ENCODE results near the gene CCNJL.

Gene CCNJL

DNA sequence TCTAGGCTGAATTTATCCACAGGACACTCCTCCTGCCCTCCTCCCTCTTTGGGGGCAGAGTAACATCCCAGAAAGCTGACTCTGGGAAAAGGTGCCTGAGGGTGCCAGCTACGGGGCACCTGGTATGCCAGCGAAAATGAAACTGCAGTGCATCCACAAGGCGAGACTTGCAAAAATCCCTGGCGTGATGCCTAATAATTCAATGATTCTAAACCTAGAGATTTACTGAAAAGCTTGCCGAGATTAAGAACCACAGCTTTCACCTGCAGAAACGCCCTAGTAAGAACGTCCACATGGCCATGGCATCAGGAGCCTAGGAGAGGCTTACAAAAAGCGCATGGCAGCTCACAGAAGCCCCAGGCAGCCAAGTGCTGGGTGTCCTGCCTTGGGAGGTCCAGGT is 20.9 kb downstream of the CCNJL start:
- no peak for DNase-seq (ENCODE audit: low read depth in 1 of 2, low spot score in 1 of 2)

GRCh38 chr5:160290751-160291150 is 21.6 kb downstream of the CCNJL start:
- no peak for DNase-seq (ENCODE audit: low read depth in 1 of 2, low spot score in 1 of 2)

- no peak for DNase-seq (ENCODE audit: low read depth in 1 of 2, low spot score in 1 of 2)
These were observed 22.6 kb downstream of the CCNJL start for GRCh38 chr5:160289721-160290120.

DNA sequence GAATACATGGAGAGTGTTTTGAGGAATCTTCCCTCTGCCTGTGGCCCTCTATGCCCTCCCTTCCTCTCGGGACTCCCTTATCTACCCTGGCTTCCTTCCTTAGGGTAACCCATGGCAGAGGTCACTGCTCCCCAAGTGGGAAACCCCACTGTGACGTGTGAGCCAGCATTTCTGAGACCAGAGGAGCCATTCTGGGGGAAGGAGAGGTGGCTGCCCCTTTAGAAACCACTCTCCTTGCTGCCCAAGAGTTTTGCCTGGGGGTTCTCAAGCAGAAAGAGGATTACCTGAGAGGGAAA is 23.1 kb downstream of the CCNJL start:
- DNase-seq (ENCODE audit: low read depth in 1 of 2, low spot score in 1 of 2): no peak

DNA sequence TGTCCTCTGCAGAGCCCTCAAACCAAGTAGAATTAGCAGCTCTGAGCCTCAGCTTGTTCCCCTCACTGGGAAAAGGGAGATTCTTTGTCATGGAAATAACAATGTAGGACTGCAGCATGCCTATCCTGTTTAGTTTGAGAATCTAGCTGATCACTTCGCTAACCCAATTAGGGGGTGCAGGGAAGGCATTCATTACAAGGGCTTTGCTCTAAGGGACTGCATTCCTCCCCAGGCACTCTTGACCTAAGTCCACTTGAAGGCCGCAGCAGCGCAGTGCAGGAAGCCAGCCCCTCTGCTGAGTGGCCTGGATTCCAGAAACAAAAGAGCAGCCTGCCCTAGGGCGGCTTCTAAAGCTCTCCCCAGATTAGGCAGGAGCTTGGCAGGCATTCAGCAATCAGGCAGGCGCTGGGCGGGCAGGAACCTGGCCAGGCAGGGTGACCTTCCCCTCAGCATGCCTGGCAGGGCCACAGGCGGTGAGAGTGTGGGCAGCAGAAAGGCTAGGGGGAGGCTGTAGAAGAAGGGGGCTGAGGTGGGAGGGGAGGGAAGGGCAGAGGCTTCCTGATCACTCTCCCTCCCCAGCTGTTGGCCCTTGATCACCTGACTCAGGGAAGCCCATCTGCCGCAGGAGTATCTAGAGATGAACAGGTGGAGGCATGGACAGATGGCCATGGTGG is 24.8 kb downstream of the CCNJL start:
- DNase-seq (ENCODE audit: low read depth in 1 of 2, low spot score in 1 of 2): no peak

DNA sequence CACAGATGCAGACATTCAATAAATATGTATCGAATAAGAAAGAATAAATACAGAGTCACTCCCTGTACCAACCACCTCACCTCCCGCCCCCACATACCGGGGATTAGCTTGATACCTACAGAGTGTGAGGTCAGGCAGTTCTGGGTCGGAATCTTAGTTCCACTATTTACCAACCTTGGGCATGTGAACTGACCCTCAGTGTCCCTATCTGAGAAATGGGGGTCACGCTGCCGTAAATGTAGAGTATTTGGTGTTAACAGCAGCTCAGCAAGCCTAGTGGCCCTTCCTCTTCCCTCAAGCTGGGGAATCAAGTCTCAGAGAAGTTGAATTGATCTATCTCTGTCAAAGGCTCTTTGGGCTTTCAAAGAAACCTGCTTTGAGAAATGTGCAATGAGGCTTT is 25.4 kb downstream of the CCNJL start:
- DNase-seq (ENCODE audit: low read depth in 1 of 2, low spot score in 1 of 2): no peak

- no peak for DNase-seq (ENCODE audit: low read depth in 1 of 2, low spot score in 1 of 2)
These were observed 27.0 kb downstream of the CCNJL start for GRCh38 chr5:160285316-160285715.

DNA sequence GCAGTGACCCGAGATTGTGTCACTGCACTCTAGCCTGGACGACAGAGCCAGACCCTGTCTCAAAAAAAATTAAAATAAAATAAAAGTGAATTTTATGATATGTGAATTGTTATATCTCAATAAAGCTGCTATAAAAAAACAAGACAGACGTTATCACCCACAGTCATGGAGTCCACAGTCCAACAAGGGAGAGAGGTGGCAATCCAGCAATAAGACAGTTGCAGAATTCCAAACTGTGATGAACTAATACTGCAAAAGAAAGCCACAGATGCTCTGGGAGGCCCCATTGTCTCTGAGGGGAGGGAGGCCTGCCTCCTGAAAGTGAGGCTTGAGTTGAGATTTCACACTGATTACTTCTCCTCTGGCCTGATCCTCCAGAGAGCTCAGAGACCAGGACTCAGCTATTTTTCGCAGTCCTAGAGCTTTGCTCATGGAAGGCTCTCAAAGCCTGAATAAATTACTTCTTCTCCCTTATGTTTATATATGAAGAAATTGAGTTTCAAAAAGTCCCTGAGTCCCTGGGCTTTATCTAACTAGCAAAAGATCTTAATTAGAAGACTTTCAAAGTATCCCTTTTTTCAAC is 28.0 kb downstream of the CCNJL start:
- DNase-seq (ENCODE audit: low read depth in 1 of 2, low spot score in 1 of 2): no peak

DNA sequence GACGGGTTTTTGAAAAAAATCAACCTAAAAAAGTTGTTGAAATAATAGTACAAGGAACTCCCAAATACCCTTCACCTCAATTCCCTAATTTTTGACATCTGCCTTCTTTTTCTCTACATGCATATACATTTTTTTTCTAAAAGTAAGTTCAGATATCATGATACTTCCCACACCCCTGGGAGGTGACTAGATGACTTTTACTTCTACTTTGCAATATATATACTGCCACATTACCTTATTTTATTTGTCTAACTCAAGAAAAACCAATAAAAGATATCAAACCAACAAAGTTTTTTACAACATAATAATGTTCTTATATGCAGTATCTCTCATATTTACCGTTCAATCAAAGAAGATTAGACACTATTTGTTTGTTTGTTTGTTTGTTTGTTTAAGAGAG is 31.1 kb downstream of the CCNJL start:
- no peak for DNase-seq (ENCODE audit: low read depth in 1 of 2, low spot score in 1 of 2)

DNA sequence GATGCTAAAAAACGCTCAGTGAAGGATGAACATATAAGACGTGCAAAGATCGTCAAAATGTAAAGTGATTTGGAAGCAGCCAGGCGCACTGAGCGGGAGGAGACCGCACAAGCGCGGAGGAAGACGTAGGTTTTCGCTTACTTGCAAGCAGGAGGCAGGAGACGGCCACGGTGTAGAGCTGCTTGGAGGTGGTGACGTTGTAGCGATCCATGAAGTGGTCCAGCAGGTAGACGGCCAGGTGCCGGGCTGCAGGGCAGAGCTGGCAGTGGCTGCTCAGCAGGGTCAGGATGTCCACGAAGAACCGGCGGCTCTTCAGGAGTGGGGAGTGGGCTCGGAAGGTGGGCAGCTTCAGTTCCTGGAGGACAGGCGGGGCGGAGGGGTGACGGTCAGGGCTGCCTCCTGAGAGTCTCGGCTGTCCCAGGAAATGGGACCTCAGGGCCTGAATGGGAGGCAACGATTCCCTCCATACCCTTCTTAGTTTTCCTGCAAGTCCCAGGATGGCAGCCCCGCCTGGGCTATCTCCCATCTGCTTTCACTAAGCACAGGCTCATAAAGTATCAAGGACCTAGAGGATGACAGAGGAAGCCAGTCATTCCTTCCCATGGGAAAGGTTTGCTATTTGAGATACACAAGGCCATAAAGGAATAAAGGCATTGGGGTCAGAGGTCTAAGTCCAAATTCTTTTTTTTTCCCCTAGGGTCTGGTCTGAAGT is 31.8 kb downstream of the CCNJL start:
- DNase-seq (ENCODE audit: low read depth in 1 of 2, low spot score in 1 of 2): no peak

GRCh38 chr5:160278343-160278742 is 34.0 kb downstream of the CCNJL start:
- no peak for DNase-seq (ENCODE audit: low read depth in 1 of 2, low spot score in 1 of 2)

DNA sequence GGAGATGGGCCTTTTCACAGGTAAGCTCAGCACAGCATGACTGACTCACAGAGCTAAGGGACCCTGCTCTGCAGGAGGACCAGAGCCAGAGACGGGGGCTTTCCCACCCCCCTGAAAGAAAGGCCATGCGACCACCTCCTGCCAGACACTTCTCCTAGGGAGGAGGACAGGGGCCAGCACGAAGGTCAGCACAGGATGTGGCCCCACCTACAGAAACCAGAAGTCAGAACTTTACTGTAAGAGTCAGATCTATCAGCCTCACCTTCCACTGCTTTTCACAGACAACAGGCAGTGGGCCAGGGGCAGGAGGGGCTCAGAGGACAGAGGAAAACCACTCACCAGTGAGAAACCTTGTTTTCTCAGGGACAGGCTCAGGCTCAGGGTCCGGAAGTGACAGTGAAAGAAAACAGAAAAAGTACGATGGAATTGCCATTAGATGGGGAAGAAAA is 37.9 kb downstream of the CCNJL start:
- DNase-seq (ENCODE audit: low read depth in 1 of 2, low spot score in 1 of 2): no peak

- DNase-seq (ENCODE audit: low read depth in 1 of 2, low spot score in 1 of 2): no peak
These were observed 39.5 kb downstream of the CCNJL start for GRCh38 chr5:160272889-160273288.

- DNase-seq (ENCODE audit: low read depth in 1 of 2, low spot score in 1 of 2): no peak
These were observed 40.1 kb downstream of the CCNJL start for GRCh38 chr5:160272264-160272663.

DNA sequence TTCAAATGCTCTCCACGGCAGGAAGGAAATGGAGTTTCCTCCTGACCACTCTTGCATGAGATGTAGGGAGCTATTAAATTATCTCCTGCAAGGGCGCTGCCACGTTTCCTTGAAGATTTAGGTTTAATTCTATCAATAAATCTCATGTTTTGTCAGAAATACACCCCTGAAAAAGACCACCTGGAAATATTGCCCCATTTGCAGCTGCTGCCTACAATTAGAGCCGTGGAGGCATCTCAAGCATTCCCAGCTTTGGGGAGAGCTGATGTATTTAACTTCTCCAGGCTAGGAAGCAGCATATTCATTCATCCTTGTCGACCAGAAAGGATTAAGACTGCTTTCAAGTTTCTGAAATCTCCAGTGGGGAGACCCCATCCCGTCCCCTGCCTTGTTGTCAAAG is 40.5 kb downstream of the CCNJL start:
- no peak for DNase-seq (ENCODE audit: low read depth in 1 of 2, low spot score in 1 of 2)

DNA sequence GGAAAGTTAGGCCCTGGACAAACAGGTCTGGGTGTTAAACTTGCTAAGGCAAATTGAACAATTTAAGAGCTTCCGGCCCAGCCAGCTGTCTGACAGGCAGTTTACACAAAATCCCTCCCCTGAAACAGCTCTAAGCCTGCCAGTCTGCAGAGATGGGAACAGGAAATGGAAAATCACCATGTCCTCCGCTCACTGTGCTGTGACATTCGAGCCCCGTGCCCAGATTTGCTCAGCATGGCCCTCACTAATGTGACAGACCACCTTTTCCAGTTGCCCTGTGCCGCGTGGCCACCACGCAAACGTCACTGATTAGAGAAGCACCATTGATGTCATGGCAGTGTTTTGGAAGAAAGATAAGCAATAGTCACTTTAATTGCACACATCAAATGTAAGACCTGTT is 41.0 kb downstream of the CCNJL start:
- no peak for DNase-seq (ENCODE audit: low read depth in 1 of 2, low spot score in 1 of 2)

GRCh38 chr5:160270704-160271103 is 41.7 kb downstream of the CCNJL start:
- no peak for DNase-seq (ENCODE audit: low read depth in 1 of 2, low spot score in 1 of 2)

DNA sequence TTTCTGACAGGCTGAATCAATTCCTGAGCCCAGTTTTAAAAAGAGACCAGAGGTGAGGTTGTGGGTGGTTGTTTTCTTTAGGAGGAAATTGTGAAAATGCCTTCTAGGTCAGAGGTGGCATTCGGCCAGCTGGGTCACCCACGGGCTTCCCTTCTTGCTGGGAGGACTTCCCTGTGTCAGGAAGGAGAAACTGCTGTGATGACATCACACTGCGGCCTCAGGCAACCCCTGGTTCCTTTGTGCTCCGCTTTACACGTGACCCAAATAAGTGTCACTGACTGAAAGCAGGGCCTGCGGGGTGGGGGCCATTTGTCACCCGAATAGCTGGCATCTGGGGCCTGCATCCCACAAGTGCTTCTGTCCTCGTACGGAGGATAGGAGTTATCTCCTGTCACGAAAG is 43.3 kb downstream of the CCNJL start:
- no peak for DNase-seq (ENCODE audit: low read depth in 1 of 2, low spot score in 1 of 2)

DNA sequence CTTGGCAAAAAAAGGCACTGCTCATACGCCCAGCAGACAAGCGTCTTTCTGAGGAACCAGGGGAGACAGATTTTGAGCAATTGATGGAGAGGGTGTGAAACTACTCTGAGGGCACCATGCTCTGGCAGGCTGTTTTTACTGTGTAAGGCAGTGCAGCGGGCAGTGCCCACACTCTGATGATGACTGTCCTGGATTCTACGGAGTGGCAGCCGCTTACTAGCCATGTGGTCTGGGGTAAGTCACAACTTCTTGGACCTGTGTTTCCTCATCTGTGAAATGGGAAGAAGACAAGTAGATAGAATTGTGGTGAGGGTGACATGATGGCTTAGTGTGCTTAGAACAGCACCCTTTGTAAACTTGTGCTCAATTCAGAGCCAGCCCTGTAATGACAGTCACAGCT is 44.2 kb downstream of the CCNJL start:
- DNase-seq (ENCODE audit: low read depth in 1 of 2, low spot score in 1 of 2): no peak

- no peak for DNase-seq (ENCODE audit: low read depth in 1 of 2, low spot score in 1 of 2)
These were observed 45.5 kb downstream of the CCNJL start for GRCh38 chr5:160266752-160267345.

GRCh38 chr5:160266044-160266443 is 46.3 kb downstream of the CCNJL start:
- DNase-seq (ENCODE audit: low read depth in 1 of 2, low spot score in 1 of 2): no peak

- no peak for DNase-seq (ENCODE audit: low read depth in 1 of 2, low spot score in 1 of 2)
These were observed 49.0 kb downstream of the CCNJL start for GRCh38 chr5:160263326-160263855.
